ENCODE results near the gene SLC25A29.

- TF ChIP-seq GATA2 (IDR thresholded peaks at IDR 0.05; ENCODE audit: low read depth, low read length) = no peak
- no peak for TF ChIP-seq GATA3 (IDR thresholded peaks at IDR 0.05; ENCODE audit: low read depth, low read length)
Observed at GRCh38 chr14:100288382-100289185, 17.7 kb downstream of the SLC25A29 start.
